ENCODE data around the gene SBK3.

DNA sequence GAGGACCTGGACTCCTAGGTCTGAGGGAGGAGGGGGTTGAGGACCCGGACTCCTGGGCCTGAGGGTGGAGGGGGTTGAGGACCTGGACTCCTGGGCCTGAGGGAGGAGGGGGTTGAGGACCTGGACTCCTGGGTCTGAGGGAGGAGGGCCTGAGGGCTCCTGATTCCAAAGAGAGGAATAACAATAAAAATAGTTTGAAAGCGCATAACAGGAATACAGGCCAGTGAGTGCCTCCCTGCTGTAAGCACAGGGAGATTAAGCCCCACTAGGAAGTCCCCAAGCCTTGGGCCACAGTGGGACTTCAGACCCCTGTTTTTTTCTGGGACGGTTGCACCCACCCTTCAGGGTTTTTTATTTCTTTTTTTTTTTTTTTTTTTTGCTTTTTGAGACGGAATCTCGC is 7.2 kb downstream of the SBK3 start:
- no peak for TF ChIP-seq EP300 (IDR thresholded peaks at IDR 0.05)
- TF ChIP-seq, protein P1, sequence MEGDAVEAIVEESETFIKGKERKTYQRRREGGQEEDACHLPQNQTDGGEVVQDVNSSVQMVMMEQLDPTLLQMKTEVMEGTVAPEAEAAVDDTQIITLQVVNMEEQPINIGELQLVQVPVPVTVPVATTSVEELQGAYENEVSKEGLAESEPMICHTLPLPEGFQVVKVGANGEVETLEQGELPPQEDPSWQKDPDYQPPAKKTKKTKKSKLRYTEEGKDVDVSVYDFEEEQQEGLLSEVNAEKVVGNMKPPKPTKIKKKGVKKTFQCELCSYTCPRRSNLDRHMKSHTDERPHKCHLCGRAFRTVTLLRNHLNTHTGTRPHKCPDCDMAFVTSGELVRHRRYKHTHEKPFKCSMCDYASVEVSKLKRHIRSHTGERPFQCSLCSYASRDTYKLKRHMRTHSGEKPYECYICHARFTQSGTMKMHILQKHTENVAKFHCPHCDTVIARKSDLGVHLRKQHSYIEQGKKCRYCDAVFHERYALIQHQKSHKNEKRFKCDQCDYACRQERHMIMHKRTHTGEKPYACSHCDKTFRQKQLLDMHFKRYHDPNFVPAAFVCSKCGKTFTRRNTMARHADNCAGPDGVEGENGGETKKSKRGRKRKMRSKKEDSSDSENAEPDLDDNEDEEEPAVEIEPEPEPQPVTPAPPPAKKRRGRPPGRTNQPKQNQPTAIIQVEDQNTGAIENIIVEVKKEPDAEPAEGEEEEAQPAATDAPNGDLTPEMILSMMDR (IDR thresholded peaks at IDR 0.05) = no peak

All from gastroesophageal sphincter (tissue), 3 donors.